Activated CD4-positive, alpha-beta memory T cell treated with anti-CD3 and anti-CD28 coated beads, Interleukin-2, amount 10 ng/mL, durations not matched to agents 7 days and 5 days (primary cell): ENCODE measurements around the gene PLEKHB2. TPM values are rescaled to one million over a fixed set of nuclear protein-coding genes. Genes with fewer than 3 reads are reported as not detected.
"Not testable (repeated sequence)": the region's sequence is repeated elsewhere in the genome, so short reads cannot be mapped to it uniquely, and the experiment has no call there.

ENCODE experiments used
- CTCF ChIA-PET: fragments of 350-600 bp; sonication (Branson Sonifier 250); formaldehyde crosslinking; loops from one replicate; lab custom pipeline; 2021; ENCODE audit warnings: antibody characterized with exemption, inconsistent platforms; lab: Charles Lee
- POLR2A ChIA-PET: fragments of 350-600 bp; sonication (Branson Sonifier 250); formaldehyde crosslinking; loops from one replicate; lab custom pipeline; 2021; ENCODE audit warnings: antibody characterized with exemption; lab: Charles Lee
- DNase-seq: peaks from one replicate; pipeline ENCODE4 v3.0.0-alpha.2; 2020
- H3K27ac Mint-ChIP-seq: one replicate; pipeline ENCODE4 v1.8.0; 2021; ENCODE audit warnings: mild to moderate bottlenecking, mixed read lengths
- H3K27me3 Mint-ChIP-seq: one replicate; pipeline ENCODE4 v1.8.0; 2021; ENCODE audit warnings: mixed read lengths
- H3K36me3 Mint-ChIP-seq: one replicate; pipeline ENCODE4 v1.8.0; 2021; ENCODE audit warnings: low read depth, mixed read lengths
- H3K4me1 Mint-ChIP-seq: one replicate; pipeline ENCODE4 v1.8.0; 2021; ENCODE audit warnings: mixed read lengths
- H3K4me3 Mint-ChIP-seq: one replicate; pipeline ENCODE4 v1.8.0; 2021; ENCODE audit warnings: mild to moderate bottlenecking, mixed read lengths
- H3K9me3 Mint-ChIP-seq: one replicate; pipeline ENCODE4 v1.8.0; 2021; ENCODE audit warnings: mixed read lengths
- total RNA-seq, 2 experiments: library from RNA; stranded (reverse); gene quantifications; one replicate each; pipeline ENCODE4 v1.2.3, GENCODE V29; 2021

PLEKHB2 gene
- total RNA-seq, 2 experiments from 2014 or later, result 72.0 to 73.0 TPM

GRCh38 chr2:131127076-131127475, 21.9 kb downstream of the PLEKHB2 start:
- ChIA-PET CTCF (interaction anchor here (1.0 kb wide), 1 partner anchor 366 kb away, joined by 3 read pairs; no protein-coding TSS in a partner anchor), POLR2A (no interaction called here)
- DNase-seq, result no peak
- H3K27me3 Mint-ChIP-seq, result no peaks in the 10 kb centered on the region
- no peaks in the 10 kb centered on the region for H3K4me1 Mint-ChIP-seq
- no peaks in the 10 kb centered on the region for H3K9me3 Mint-ChIP-seq
- H3K4me3 Mint-ChIP-seq, result no peak overlapping the region
- H3K27ac Mint-ChIP-seq, result no peak overlapping the region
- H3K36me3 Mint-ChIP-seq, result peaks cover 72% of the 10 kb centered on the region

DNA sequence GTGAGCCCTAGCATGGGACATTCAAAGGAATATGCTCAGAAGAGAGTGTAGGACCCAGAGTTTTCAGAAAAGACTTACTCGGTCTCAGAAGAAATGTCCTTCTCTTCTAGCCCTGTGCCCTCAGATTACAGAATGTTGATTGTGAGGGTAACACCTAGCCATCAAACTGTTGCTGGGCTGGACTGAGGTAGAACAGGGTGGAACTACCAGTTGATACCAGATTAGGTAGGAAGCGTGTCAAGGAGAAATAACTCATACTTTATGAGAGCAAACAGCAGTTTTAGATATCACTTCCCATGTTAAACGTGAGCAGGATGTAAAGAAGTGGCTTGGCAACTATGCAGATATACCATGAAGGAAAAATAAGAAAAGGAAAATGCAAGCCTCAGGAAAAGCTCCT, 22.8 kb downstream of the PLEKHB2 start:
- H3K27ac Mint-ChIP-seq, result no peak overlapping the region
- H3K36me3 Mint-ChIP-seq, result peaks cover 69% of the 10 kb centered on the region
- ChIA-PET POLR2A (no interaction called here), CTCF (no interaction called here)
- DNase-seq, result no peak
- H3K4me3 Mint-ChIP-seq, result no peak overlapping the region
- H3K27me3 Mint-ChIP-seq, result no peaks in the 10 kb centered on the region
- H3K4me1 Mint-ChIP-seq, result no peaks in the 10 kb centered on the region
- no peaks in the 10 kb centered on the region for H3K9me3 Mint-ChIP-seq

GRCh38 chr2:131130298-131130596, 25.1 kb downstream of the PLEKHB2 start:
- Mint-ChIP-seq H3K27me3 (no peaks in the 10 kb centered on the region), H3K36me3 (peaks cover 64% of the 10 kb centered on the region), H3K4me3 (no peak overlapping the region), H3K4me1 (no peaks in the 10 kb centered on the region), H3K9me3 (no peaks in the 10 kb centered on the region), H3K27ac (no peak overlapping the region)
- no peak for DNase-seq
- CTCF ChIA-PET, result no interaction called here
- POLR2A ChIA-PET, result no interaction called here

DNA sequence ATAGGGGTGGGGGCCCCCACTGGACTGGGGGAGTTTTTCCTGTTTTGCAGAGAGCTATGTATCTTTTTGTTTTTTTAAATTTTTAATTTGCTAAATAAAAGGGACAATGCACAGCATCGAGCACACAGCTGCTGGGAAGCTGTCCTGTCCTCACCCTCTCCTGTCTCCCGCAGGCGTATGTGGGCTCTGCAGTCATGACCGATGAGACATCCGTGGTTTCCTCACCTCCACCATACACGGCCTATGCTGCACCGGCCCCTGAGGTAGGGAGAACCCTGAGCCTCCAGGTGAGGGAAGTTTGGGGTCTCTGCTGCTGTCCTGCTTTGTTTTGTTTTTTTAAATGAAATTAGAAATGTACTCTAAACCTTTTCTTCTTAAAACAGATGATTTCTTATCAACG, 27.6 kb downstream of the PLEKHB2 start:
- no peaks in the 10 kb centered on the region for H3K27me3 Mint-ChIP-seq
- peaks cover 56% of the 10 kb centered on the region for H3K36me3 Mint-ChIP-seq
- CTCF ChIA-PET, result interaction anchor here (0.6 to 1.0 kb wide), 3 partner anchors 21 to 540 kb away, joined by 3 to 4 read pairs (median 3); no protein-coding TSS in a partner anchor
- no peaks in the 10 kb centered on the region for H3K9me3 Mint-ChIP-seq
- no peak overlapping the region for H3K27ac Mint-ChIP-seq
- no peak overlapping the region for H3K4me3 Mint-ChIP-seq
- no peak for DNase-seq
- H3K4me1 Mint-ChIP-seq, result no peaks in the 10 kb centered on the region
- POLR2A ChIA-PET, result interaction anchor here (1.2 kb wide), 1 partner anchor 39 kb away, joined by 3 read pairs; the partner anchor contains the start of gene FAM168B

GRCh38 chr2:131140581-131140980, 35.4 kb downstream of the PLEKHB2 start:
- Mint-ChIP-seq H3K4me3 (no peak overlapping the region), H3K4me1 (peaks cover 5% of the 10 kb centered on the region), H3K36me3 (peaks cover 53% of the 10 kb centered on the region), H3K27ac (no peak overlapping the region), H3K27me3 (no peaks in the 10 kb centered on the region), H3K9me3 (no peaks in the 10 kb centered on the region)
- ChIA-PET CTCF (no interaction called here), POLR2A (no interaction called here)
- no peak for DNase-seq

GRCh38 chr2:131142849-131143248, 37.7 kb downstream of the PLEKHB2 start:
- peaks cover 51% of the 10 kb centered on the region for H3K36me3 Mint-ChIP-seq
- no peak for DNase-seq
- ChIA-PET CTCF (no interaction called here), POLR2A (no interaction called here)
- H3K4me3 Mint-ChIP-seq, result no peak overlapping the region
- peaks cover 5% of the 10 kb centered on the region for H3K4me1 Mint-ChIP-seq
- H3K27ac Mint-ChIP-seq, result no peak overlapping the region
- no peaks in the 10 kb centered on the region for H3K9me3 Mint-ChIP-seq
- H3K27me3 Mint-ChIP-seq, result no peaks in the 10 kb centered on the region

DNA sequence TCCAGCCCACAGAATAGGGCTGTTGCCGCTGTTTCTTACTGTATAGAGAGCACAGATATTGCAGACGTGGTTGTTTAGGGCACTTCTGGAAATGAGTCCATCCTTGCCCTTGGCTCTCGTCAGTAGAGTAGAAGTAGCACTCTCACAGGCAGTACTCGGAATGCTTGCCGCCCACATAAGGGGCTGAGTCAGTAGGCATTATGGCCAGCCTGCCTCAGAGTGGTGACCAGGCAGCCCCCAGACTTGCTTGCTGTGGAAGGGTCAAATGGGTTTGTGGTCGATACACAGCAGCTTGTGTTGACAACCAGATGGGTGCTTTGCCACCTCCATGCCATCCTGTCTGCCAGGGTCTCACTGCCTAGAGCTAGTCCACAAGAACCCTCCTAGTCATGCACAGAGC, 38.7 kb downstream of the PLEKHB2 start:
- no peak overlapping the region for H3K4me3 Mint-ChIP-seq
- no peak overlapping the region for H3K27ac Mint-ChIP-seq
- no peaks in the 10 kb centered on the region for H3K9me3 Mint-ChIP-seq
- POLR2A ChIA-PET, result no interaction called here
- peaks cover 54% of the 10 kb centered on the region for H3K36me3 Mint-ChIP-seq
- CTCF ChIA-PET, result no interaction called here
- H3K27me3 Mint-ChIP-seq, result no peaks in the 10 kb centered on the region
- H3K4me1 Mint-ChIP-seq, result peaks cover 5% of the 10 kb centered on the region
- DNase-seq, result no peak

DNA sequence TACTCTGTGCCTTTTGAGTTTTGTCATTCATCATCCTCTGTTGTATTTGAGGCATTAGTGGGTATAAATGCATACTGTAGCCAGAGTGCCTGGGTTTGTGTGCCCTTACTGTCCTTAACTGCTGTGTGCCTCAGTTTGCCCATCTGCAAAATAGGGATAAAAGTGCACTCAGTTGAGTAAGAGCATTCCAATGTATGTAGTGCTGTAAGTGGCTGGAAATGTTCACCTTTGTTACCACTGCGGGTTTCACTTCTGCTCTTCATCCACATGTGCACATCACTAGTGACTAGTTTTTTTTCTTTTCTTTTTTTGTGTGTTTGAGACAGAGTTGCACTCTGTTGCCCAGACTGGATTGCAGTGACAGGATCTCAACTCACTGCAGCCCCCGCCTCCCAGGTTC, 39.9 kb downstream of the PLEKHB2 start:
- peaks cover 51% of the 10 kb centered on the region for H3K36me3 Mint-ChIP-seq

DNA sequence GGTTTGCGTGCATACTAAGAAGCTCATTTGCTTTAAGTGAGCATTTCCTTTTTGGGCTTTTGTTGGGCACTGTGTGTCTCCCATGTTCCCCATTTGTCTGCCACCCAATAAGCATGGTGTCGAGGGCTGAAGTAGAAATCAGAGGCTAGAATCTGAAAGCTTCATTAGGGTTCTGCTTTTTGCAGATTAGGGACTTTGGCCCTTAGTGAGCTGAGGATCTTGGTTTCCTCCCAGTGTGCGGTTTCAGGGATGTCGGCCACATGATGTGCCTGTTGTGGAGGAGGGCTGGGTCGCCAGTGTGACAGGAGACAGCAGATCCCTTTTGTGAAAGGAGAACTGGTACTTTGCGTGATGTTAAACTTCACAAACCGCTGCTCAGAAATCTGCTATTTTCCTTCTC, 41.1 kb downstream of the PLEKHB2 start:
- Mint-ChIP-seq H3K9me3 (no peaks in the 10 kb centered on the region), H3K36me3 (peaks cover 46% of the 10 kb centered on the region), H3K4me1 (peaks cover 4% of the 10 kb centered on the region), H3K27ac (no peak overlapping the region), H3K4me3 (no peak overlapping the region), H3K27me3 (no peaks in the 10 kb centered on the region)
- CTCF ChIA-PET, result no interaction called here
- POLR2A ChIA-PET, result interaction anchor here (1.1 kb wide), 1 partner anchor 10 kb away, joined by 3 read pairs; no protein-coding TSS in a partner anchor
- DNase-seq, result no peak

More for the DNA sequence above, 39.9 kb downstream of the PLEKHB2 start:
- Mint-ChIP-seq H3K4me3 (no peak overlapping the region), H3K27me3 (no peaks in the 10 kb centered on the region), H3K9me3 (no peaks in the 10 kb centered on the region), H3K27ac (no peak overlapping the region), H3K4me1 (peaks cover 5% of the 10 kb centered on the region)
- no peak for DNase-seq
- CTCF ChIA-PET, result no interaction called here
- POLR2A ChIA-PET, result no interaction called here

- no peaks in the 10 kb centered on the region for H3K27me3 Mint-ChIP-seq
- POLR2A ChIA-PET, result no interaction called here
- H3K36me3 Mint-ChIP-seq, result peaks cover 46% of the 10 kb centered on the region
These were observed 41.6 kb downstream of the PLEKHB2 start for GRCh38 chr2:131146749-131147148.

DNA sequence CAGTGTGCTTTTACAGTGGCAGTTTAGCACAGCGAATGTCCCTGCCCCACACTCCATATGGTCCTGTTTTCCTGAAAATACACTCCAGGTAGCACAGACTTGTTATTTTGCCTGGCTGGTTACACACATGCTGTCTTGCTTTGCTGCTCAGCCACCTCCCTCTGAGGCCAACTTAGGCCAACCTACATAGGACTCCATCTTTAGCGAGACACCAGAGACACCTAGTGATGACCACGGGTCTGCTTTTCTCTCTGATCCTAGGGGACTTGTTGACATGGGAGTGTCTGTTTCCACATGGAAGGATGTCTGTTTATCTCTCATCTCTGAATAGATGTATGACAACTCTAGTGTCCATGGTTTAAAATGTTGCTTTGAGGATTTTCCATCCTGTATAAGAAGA, 43.3 kb downstream of the PLEKHB2 start:
- H3K9me3 Mint-ChIP-seq, result no peaks in the 10 kb centered on the region
- peaks cover 37% of the 10 kb centered on the region for H3K36me3 Mint-ChIP-seq
- H3K4me1 Mint-ChIP-seq, result no peaks in the 10 kb centered on the region
- H3K4me3 Mint-ChIP-seq, result no peak overlapping the region
- no peak for DNase-seq
- CTCF ChIA-PET, result no interaction called here
- no peaks in the 10 kb centered on the region for H3K27me3 Mint-ChIP-seq
- POLR2A ChIA-PET, result no interaction called here
- H3K27ac Mint-ChIP-seq, result no peak overlapping the region

More at GRCh38 chr2:131146749-131147148, 41.6 kb downstream of the PLEKHB2 start:
- CTCF ChIA-PET, result no interaction called here
- H3K9me3 Mint-ChIP-seq, result no peaks in the 10 kb centered on the region
- no peak overlapping the region for H3K27ac Mint-ChIP-seq
- H3K4me3 Mint-ChIP-seq, result no peak overlapping the region
- no peak for DNase-seq
- peaks cover 4% of the 10 kb centered on the region for H3K4me1 Mint-ChIP-seq

- H3K27me3 Mint-ChIP-seq, DNase-seq, H3K27ac Mint-ChIP-seq, CTCF ChIA-PET, H3K9me3 Mint-ChIP-seq, H3K4me3 Mint-ChIP-seq, POLR2A ChIA-PET: not testable (repeated sequence)
- Mint-ChIP-seq H3K4me1 (peaks cover 12% of the 10 kb centered on the region), H3K36me3 (peaks cover 32% of the 10 kb centered on the region)
These were observed 45.0 kb downstream of the PLEKHB2 start for GRCh38 chr2:131150109-131150508.

- Mint-ChIP-seq H3K9me3 (no peaks in the 10 kb centered on the region), H3K36me3 (peaks cover 25% of the 10 kb centered on the region), H3K4me3 (no peak overlapping the region), H3K4me1 (peaks cover 22% of the 10 kb centered on the region), H3K27ac (no peak overlapping the region), H3K27me3 (no peaks in the 10 kb centered on the region)
- no peak for DNase-seq
- CTCF ChIA-PET, result no interaction called here
- POLR2A ChIA-PET, result no interaction called here
These were observed 46.3 kb downstream of the PLEKHB2 start for GRCh38 chr2:131151398-131151797.

GRCh38 chr2:131152074-131152473, 46.9 kb downstream of the PLEKHB2 start:
- ChIA-PET CTCF (interaction anchor here (0.6 to 0.7 kb wide), 2 partner anchors 46 to 884 kb away, joined by 3 to 4 read pairs; no protein-coding TSS in a partner anchor), POLR2A (no interaction called here)

More at GRCh38 chr2:131152074-131152473, 46.9 kb downstream of the PLEKHB2 start:
- Mint-ChIP-seq H3K4me3 (no peak overlapping the region), H3K36me3 (peaks cover 18% of the 10 kb centered on the region), H3K27ac (no peak overlapping the region), H3K4me1 (peaks cover 28% of the 10 kb centered on the region), H3K9me3 (no peaks in the 10 kb centered on the region), H3K27me3 (no peaks in the 10 kb centered on the region)
- no peak for DNase-seq
